Esophagus squamous epithelium (tissue), 4 donors: ENCODE data around the gene CDH16.

Experiments used
- POLR2A ChIP-seq, 4 donors: fragments of 450-650 bp; IDR thresholded peaks; one replicate each; pipeline ENCODE4 v1.6.1; 2017; ENCODE audit warnings: antibody characterized with exemption in 4 of 4, mild to moderate bottlenecking in 4 of 4, moderate library complexity in 3 of 4
- TF ChIP-seq, protein P1 (sequence below), 6 experiments: fragments of 450-650 bp in 4 of 6; fragments of 200-600 bp in 2 of 6; sonication (generic) in 2 of 6; IDR thresholded peaks; one replicate each; pipeline ENCODE4 v1.5.1; 2016 to 2019; ENCODE audit warnings: antibody characterized with exemption in 6 of 6, mild to moderate bottlenecking in 4 of 6, moderate library complexity in 4 of 6

DNA sequence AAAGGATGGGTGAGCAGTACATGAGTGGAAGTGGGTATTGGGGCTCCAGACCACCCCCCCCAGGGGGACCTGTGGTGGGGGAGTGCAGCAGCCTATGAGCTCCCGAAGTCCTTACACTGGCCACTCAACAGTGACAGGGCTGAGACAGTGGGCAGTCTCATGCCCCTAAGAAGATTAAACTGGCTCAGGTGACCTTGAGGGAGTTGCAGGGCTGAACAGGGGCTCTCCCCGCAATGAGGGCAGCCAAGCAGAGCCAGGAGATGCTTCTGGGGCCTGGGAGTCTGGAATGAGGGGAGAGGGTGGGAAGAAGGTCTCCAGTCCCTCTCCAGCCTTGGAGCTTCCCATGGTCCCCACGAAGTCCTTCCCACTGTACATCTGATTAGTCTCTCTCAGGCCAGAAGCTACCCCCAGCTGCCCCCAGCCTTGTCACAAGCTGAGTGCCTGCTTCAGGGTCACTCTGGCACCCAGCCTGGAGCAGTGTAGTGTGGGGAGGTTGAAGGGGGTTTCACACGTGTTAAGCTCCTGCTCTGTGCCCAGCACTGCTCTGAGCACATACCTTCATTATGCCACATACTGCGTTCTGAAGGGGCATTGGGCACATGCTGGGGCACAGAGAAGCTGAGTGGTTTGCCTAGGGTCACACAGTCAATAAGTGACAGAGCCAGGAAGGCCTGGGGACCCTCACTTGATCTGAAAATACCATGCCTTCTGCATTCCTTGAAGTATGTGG, 1.0 kb upstream of the CDH16 start:
- TF ChIP-seq, protein P1, sequence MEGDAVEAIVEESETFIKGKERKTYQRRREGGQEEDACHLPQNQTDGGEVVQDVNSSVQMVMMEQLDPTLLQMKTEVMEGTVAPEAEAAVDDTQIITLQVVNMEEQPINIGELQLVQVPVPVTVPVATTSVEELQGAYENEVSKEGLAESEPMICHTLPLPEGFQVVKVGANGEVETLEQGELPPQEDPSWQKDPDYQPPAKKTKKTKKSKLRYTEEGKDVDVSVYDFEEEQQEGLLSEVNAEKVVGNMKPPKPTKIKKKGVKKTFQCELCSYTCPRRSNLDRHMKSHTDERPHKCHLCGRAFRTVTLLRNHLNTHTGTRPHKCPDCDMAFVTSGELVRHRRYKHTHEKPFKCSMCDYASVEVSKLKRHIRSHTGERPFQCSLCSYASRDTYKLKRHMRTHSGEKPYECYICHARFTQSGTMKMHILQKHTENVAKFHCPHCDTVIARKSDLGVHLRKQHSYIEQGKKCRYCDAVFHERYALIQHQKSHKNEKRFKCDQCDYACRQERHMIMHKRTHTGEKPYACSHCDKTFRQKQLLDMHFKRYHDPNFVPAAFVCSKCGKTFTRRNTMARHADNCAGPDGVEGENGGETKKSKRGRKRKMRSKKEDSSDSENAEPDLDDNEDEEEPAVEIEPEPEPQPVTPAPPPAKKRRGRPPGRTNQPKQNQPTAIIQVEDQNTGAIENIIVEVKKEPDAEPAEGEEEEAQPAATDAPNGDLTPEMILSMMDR (IDR thresholded peaks at IDR 0.05) = no peak
- TF ChIP-seq POLR2A (IDR thresholded peaks at IDR 0.05) = no peak
